ENCODE results near the gene SPRED3.

DNA sequence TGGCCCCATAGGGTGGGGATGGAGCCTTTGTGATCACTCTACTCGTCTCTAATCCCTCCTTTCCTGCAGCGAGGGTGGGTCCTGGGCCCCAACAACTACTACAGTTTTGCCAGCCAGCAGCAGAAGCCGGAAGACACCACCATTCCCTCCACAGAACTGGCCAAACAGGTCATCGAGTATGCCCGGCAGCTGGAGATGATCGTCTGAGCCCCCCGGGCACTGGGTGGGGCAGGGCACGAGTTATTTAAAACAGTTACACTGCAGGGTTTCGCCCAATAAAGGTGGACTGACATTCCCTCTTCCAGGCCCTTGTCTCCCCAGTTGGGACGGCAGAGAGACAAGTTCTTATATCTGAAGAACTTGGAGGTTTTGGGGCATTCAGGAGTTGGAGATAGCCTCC is 5.3 kb upstream of the SPRED3 start:
- TF ChIP-seq, protein P1, sequence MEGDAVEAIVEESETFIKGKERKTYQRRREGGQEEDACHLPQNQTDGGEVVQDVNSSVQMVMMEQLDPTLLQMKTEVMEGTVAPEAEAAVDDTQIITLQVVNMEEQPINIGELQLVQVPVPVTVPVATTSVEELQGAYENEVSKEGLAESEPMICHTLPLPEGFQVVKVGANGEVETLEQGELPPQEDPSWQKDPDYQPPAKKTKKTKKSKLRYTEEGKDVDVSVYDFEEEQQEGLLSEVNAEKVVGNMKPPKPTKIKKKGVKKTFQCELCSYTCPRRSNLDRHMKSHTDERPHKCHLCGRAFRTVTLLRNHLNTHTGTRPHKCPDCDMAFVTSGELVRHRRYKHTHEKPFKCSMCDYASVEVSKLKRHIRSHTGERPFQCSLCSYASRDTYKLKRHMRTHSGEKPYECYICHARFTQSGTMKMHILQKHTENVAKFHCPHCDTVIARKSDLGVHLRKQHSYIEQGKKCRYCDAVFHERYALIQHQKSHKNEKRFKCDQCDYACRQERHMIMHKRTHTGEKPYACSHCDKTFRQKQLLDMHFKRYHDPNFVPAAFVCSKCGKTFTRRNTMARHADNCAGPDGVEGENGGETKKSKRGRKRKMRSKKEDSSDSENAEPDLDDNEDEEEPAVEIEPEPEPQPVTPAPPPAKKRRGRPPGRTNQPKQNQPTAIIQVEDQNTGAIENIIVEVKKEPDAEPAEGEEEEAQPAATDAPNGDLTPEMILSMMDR (IDR thresholded peaks at IDR 0.05) = no peak
- no peak for TF ChIP-seq EZH2 (IDR thresholded peaks at IDR 0.05; ENCODE audit: borderline replicate concordance, insufficient read depth, low read depth, low read length, poor library complexity, severe bottlenecking)

All from B cell (primary cell).